UCSD-AML1 (cell line): ENCODE data around the gene NOVA2.

Experiments
- DNase-seq: peaks from one replicate; lab custom pipeline; 2025; ENCODE audit not compliant: unreplicated experiment; lab: John Stamatoyannopoulos, UW

NOVA2 gene

GRCh38 chr19:45929247-45929646 lies 44.4 kb downstream of the NOVA2 start:
- DNase-seq, result no peak

GRCh38 chr19:45927565-45928261 lies 46.0 kb downstream of the NOVA2 start:
- peak; percentile 84 for DNase-seq

GRCh38 chr19:45924891-45925447 lies 48.7 kb downstream of the NOVA2 start:
- no peak for DNase-seq

- no peak for DNase-seq
Measured at GRCh38 chr19:45922281-45922680, 51.4 kb downstream of the NOVA2 start.

- DNase-seq, result no peak
Measured at GRCh38 chr19:45920458-45920857, 53.2 kb downstream of the NOVA2 start.

- DNase-seq, result no peak
Measured at GRCh38 chr19:45919678-45920077, 54.0 kb downstream of the NOVA2 start.

- no peak for DNase-seq
Measured at GRCh38 chr19:45918721-45919120, 54.9 kb downstream of the NOVA2 start.

- DNase-seq, result no peak
Measured at GRCh38 chr19:45917421-45918091, 56.1 kb downstream of the NOVA2 start.

GRCh38 chr19:45913874-45914830 lies 59.5 kb downstream of the NOVA2 start, which contains the start of gene NANOS2:
TSS of gene NANOS2 (minus strand) at chr19:45914778. CDS start at chr19:45914693, 85 bp downstream.
- peak; percentile 44 for DNase-seq

GRCh38 chr19:45911291-45911690 lies 62.4 kb downstream of the NOVA2 start:
- no peak for DNase-seq

- DNase-seq, result no peak
Measured at GRCh38 chr19:45908956-45909355, 64.7 kb downstream of the NOVA2 start.

- DNase-seq, result no peak
Measured at GRCh38 chr19:45906221-45906620, 67.4 kb downstream of the NOVA2 start.

- no peak for DNase-seq
Measured at GRCh38 chr19:45905011-45905410, 68.7 kb downstream of the NOVA2 start.

GRCh38 chr19:45902651-45903625 lies 70.7 kb downstream of the NOVA2 start:
- peak; percentile 100 for DNase-seq

- DNase-seq, result peak; percentile 40
Measured at GRCh38 chr19:45901912-45902650, 71.6 kb downstream of the NOVA2 start, which contains the start of gene MYPOP. TSS of gene MYPOP (minus strand) at chr19:45902613. CDS start at chr19:45901773, 840 bp downstream.

- peak; percentile 40 for DNase-seq
Measured at GRCh38 chr19:45901432-45901911, 72.2 kb downstream of the NOVA2 start.

GRCh38 chr19:45900738-45901431 lies 72.8 kb downstream of the NOVA2 start:
- no peak for DNase-seq

GRCh38 chr19:45899919-45900589 lies 73.6 kb downstream of the NOVA2 start:
- DNase-seq, result no peak
